HG02623 (cell line): ENCODE measurements around the gene BAAT.
"Not testable (repeated sequence)": the region's sequence is repeated elsewhere in the genome, so short reads cannot be mapped to it uniquely, and the experiment has no call there.

Experiments
- ATAC-seq: cut with Tn5 transposase; IDR thresholded peaks from one replicate; pipeline ENCODE4 v1.9.1; 2021; ENCODE audit warnings: moderate library complexity; ENCODE audit not compliant: unreplicated experiment

The BAAT gene

DNA sequence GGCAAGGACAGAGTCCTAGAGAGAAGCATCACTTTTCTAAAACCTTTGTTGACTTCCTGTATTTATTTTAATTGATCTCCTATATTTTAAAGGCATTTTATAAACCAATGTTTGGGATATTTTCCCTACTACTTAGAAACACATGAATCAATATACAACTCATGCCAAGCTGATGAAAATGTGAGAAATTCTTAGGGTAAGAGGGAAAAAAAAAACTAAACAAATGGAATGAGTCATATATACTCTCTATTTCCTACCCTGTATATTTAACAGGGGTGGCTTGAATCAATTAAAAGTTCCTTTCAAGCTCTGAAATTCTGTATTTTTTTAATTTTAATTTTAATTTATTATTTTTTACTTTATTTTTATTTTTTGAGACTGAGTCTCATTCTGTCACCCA lies 19.6 kb downstream of the BAAT start:
- ATAC-seq = no peak

DNA sequence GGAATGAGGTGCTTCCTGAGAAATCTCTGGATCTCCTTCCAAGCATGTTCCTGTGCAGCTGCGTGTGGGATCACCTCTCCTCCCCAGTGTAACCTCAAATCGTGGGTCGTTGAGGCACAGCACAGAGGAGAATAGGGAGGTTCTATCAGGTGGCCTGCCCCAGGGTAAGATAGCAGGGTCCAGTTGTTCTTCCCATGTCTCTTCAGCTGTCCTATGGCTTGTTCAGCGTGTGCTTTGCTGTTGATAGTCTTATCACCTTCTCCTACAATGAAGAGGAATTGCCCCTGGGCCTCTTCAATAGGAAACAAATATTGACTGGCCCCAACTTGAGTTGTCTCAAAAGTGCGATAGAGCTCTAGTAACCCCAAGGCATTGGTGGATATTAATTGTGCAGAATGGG lies 22.4 kb downstream of the BAAT start:
- ATAC-seq = no peak

DNA sequence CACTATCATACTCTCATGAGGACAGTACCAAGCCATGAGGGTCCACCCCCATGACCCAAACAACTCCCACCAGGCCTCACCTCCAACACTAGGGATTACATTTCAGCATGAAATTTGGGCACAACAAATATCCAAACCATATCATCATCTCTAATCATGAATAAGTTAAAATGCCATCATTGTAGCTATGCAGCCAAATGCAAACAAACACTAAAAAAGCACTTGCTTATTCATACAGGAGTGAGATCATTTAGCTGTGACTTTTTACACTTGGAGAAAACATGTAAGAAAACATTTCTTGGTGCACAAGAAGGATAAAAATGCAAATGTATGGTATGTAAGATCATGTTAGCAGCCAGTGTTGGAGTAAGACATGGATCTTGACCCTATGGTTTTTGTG lies 24.2 kb downstream of the BAAT start:
- no peak for ATAC-seq

- no peak for ATAC-seq
Observed at GRCh38 chr9:101359679-101360078, 25.1 kb downstream of the BAAT start.

GRCh38 chr9:101356619-101357018 lies 28.2 kb downstream of the BAAT start:
- no peak for ATAC-seq

DNA sequence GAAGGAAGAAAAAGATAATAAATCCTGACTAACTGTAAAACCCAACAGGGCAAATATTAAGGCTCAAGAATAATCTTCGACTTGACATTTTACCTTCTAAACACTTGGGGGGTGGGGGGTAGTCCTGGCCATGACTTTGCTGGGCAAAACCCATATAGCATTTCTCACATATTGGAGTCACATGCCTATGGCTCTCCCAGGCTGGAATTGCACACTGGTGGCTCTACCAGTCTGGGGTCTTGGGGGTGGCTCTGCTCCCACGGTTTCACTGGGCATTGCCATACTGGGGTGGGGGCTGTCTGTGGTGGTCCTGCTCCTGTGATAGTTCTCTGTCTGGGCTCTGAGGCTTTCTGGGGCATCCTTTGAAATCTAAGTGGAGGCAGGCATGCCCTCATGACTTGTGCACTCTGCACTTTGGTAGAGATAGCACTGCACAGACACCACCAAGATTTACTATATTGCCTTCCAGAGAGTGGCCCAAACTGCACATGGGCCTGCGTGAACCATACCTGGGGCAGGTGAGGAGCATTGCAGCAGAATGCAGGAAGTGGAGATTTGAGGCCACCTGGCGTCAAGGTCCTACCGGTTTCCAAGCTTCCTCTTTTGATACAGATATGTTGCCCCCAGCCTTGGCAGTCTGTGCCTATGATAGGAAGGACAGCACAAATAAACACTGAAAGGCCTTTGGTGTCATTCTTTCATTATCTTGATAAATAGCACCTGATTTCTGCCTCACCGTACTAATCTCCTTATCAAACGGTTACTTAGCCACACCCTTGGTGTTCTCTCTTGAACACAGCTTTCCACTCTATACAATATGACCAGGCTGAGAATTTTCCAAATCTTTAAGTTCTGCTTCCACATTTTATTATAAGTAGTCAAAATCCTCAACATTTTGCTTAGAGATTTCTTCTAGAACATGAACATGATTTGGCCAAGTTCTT lies 29.8 kb downstream of the BAAT start:
- no peak for ATAC-seq

- ATAC-seq = no peak
Observed at GRCh38 chr9:101354143-101354764, 30.6 kb downstream of the BAAT start.

DNA sequence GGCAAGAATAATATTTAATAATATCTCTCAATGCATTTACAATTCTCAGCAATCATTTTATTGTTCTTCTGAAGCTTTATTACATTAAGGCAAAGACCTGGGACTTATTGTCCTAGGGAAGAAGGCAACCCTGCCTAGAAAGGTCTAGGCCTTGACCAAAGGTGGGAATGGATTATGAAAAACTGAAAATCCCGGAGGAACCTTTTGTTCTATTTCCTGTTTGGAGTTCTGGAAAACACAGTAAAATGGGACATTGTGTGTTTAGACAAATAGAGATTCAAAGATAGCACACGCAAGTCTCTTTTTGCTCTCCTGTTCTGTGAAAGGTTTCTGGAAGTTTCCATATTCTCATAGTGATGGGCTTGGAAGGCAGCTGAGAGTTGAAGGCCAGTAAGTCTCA lies 31.1 kb downstream of the BAAT start:
- no peak for ATAC-seq

- no peak for ATAC-seq
Observed at GRCh38 chr9:101352892-101353463, 31.8 kb downstream of the BAAT start.

DNA sequence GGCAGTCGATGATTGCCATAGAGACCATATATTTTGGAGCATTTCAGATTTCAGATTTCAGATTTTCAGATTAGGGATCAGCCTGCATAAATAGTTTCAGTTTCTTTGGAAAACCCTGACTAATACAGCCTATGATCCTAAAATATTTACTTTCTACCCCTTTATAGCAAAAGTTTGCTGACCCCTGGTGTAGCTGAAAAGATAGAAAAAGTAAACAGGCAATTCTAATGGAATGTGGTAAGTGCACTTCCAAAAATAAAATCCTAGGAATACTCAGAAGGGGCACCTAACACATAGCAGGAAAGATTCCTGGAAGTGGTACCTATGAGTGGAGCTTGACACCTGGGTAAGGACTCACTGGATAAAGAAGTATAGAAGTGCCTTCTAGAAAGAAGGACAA lies 34.5 kb downstream of the BAAT start:
- no peak for ATAC-seq

- ATAC-seq = no peak
Observed at GRCh38 chr9:101342595-101342994, 42.2 kb downstream of the BAAT start.

GRCh38 chr9:101341958-101342357 lies 42.8 kb downstream of the BAAT start:
- ATAC-seq = no peak

DNA sequence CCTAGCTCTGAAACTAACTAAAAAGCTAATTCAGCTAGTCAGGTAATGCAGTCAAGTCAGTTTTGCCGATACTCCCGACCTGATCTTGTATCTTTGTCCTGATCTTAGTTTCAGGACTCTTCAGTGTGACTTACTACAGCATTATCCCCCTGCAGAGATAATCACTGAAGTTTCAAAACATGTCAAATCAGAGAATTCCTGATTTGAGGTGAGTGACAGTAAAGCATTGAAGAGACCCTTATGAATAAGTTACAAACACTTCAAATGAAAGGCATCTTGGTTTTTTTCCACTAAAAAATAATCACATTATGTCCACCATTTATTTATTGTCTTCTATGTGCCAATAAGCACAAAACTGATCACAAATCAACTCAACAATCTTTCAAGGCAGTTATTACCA lies 47.6 kb downstream of the BAAT start:
- ATAC-seq = no peak

DNA sequence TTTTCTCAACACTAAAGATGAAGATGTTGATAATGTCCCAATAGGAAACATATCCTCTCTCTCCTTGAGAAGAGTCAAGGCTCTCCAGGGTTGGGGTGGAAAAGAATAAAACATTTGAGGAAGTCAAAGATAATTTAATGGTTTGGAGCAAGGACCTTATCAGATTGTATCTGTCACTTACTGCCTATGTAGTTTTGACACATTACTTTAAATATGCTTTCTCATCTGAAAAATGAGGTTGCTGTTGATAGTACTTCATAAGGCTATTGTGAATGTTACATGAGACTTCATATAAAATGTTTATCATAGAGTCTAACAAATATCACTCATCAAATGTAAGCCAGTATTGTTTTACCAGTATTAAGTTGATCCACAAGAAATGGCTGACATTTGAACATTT lies 48.7 kb downstream of the BAAT start:
- no peak for ATAC-seq

- no peak for ATAC-seq
Observed at GRCh38 chr9:101333926-101334702, 50.7 kb downstream of the BAAT start.

DNA sequence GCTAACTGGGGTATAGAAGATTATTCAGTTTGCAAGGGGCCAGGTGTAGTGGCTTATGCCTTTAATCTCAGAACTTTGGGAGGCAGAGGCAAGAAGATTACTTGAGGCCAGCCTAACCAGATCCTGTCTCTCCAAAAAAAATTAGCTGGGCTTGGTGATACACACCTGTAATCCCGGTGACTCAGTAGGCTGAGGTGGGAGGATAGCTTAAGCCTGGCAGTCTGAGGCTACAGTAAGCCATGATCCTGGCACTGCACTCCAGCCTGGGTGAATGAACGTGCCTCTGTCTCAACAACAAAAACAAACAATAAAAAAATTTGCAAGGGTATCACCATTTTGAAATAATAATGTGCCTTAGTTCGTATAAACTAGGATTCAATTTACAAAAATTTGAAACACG lies 51.3 kb downstream of the BAAT start:
- no peak for ATAC-seq

- no peak for ATAC-seq
Observed at GRCh38 chr9:101332362-101332761, 52.4 kb downstream of the BAAT start.

DNA sequence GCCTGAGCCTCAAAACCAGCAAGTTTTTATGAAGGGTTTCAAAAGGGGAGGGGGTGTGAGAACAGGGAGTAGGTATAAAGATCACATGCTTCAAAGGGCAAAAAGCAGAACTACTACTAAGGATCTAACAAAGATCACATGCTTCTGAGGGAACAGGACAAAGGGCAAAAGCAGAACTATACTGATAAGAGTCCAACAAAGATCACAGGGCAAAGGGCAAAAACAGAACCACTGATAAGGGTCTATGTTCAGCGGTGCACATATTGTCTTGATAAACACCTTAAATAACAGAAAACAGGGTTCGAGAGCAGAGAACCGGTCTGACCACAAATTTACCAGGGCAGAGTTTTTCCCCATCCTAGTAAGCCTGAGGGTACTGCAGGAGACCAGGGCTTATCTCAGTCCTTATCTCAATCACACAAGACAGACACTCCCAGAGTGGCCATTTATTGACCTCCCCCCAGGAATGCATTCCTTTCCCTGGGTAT lies 57.3 kb downstream of the BAAT start:
- ATAC-seq = not testable (repeated sequence)

DNA sequence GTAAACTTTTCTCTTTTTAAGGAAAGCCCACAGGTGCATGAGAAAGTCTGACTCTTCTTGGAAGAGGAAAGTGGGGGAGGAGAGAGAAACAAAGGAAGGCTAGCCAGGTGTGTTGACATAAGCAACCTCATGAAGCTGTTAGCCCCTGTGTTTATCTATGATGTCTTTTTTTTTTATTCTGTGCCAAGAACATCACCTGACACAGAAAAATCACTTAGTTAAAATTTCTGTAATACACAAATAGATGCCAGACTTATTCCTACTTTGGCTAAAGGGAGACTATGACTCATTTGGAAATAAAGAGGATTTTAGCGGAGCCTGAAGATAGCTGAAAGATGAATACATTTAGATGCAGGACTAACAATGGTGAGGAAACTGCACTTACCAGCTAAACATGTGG lies 58.3 kb downstream of the BAAT start:
- ATAC-seq = no peak

DNA sequence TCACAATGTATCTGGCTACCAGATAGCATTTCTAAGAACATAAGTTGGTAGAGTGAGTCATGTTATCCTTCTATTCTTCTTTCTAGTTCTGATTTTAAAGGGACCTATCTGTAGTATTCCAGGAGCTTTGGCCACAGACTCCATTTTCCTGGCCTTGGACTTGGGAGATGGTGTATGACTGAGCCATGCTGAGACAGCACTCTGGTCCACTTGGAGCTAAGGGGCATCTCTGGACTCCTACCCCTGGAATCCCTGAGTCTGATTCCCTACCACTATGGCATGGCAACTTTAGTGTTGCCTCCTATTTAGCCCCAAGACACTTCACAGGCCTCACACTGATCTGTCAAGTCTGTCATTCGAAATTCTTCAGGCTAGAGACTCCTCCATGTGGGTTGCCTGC lies 58.8 kb downstream of the BAAT start:
- no peak for ATAC-seq

DNA sequence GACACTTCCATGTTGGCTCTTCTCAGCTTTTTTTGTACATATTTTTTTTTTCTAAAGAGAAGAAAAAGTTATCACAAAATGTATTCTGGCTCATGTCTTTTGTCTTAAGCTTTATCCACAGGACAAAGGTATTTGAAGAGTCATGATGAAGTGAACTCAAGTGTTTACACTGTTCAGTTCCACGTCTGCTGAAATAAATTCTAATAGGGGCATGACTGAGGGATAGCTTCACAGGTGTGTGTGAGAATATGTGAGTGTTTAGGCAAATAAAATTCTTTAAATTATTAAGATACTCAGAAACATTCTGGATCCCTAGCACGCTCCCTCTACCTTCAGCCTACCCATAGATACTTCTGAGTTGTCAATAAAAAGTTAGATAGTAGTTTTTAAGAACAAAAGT lies 59.8 kb downstream of the BAAT start:
- no peak for ATAC-seq
